Heart left ventricle (tissue), 16 donors: ENCODE results near the gene IPO9. TPM values are rescaled to one million over a fixed set of nuclear protein-coding genes. Genes with fewer than 3 reads are reported as not detected.

ENCODE experiments used
- ATAC-seq, 4 donors: fragments of 200-7000 bp; cut with Tn5 transposase; one replicate each; pipeline ENCODE4 v1.9.1; 2020 to 2022; ENCODE audit warnings: moderate library complexity in 4 of 4, mild to moderate bottlenecking in 3 of 4, moderate number of reproducible peaks in 1 of 4
- DNase-seq, 5 donors: peaks; one replicate each; pipeline ENCODE4 v3.0.0-alpha.2; 2020
- H3K27ac ChIP-seq, 12 donors: fragments of 200-600 bp; sonication (generic) in 4 of 12; one replicate each; pipeline versions ENCODE4 v1.5.0 to v1.8.0; 2016 to 2022; ENCODE audit warnings: mild to moderate bottlenecking in 2 of 12
- H3K27me3 ChIP-seq, 9 donors: fragments of 200-600 bp; sonication (generic) in 2 of 9; one replicate each; pipeline versions ENCODE4 v1.5.1 to v1.8.0; 2016 to 2022; ENCODE audit warnings: mild to moderate bottlenecking in 3 of 9
- H3K36me3 ChIP-seq, 9 donors: fragments of 200-600 bp; sonication (generic) in 2 of 9; one replicate each; pipeline versions ENCODE4 v1.5.0 to v1.8.0; 2018 to 2022; ENCODE audit warnings: mild to moderate bottlenecking in 2 of 9
- H3K4me1 ChIP-seq, 12 donors: fragments of 200-600 bp; sonication (generic) in 4 of 12; one replicate each; pipeline versions ENCODE4 v1.5.0 to v1.8.0; 2016 to 2022; ENCODE audit warnings: mild to moderate bottlenecking in 3 of 12
- H3K4me3 ChIP-seq, 12 donors: fragments of 200-600 bp; sonication (generic) in 4 of 12; one replicate each; pipeline versions ENCODE4 v1.5.0 to v1.8.0; 2017 to 2022; ENCODE audit warnings: mild to moderate bottlenecking in 9 of 12, moderate library complexity in 4 of 12
- H3K9me3 ChIP-seq, 12 donors: fragments of 200-600 bp; sonication (generic) in 4 of 12; one replicate each; pipeline versions ENCODE4 v1.5.0 to v1.8.0; 2016 to 2022; ENCODE audit warnings: mild to moderate bottlenecking in 1 of 12
- CTCF ChIP-seq, 12 donors: fragments of 200-600 bp; sonication (generic) in 4 of 12; IDR thresholded peaks; one replicate each; pipeline versions ENCODE4 v1.5.0 to v1.8.0; 2018 to 2022; ENCODE audit warnings: antibody characterized with exemption in 12 of 12, mild to moderate bottlenecking in 5 of 12
- POLR2A ChIP-seq, 2 donors: fragments of 450-650 bp; IDR thresholded peaks; one replicate each; pipeline ENCODE4 v1.6.1; 2017; ENCODE audit warnings: antibody characterized with exemption in 2 of 2, mild to moderate bottlenecking in 2 of 2, moderate library complexity in 2 of 2
- WGBS, 4 donors: extraction: QIAGEN DNeasy Blood & Tissue Kit in 2 of 4; methylation state at CpG; one replicate each; pipeline versions ENCODE4 v1.1.5 to v1.1.7; 2013 to 2018; 5-methylcytosine and 5-hydroxymethylcytosine counted together
- intact Hi-C, 10 donors: fragments of 100-400 bp; cut with DNase I; formaldehyde crosslinking; loops; one replicate each; pipeline versions ENCODE4 v1.11.1 to v1.14.2; 2022
- polyA plus RNA-seq, 2 donors: library from polyadenylated mRNA; stranded (reverse); fragments of 200-250 nt; gene quantifications; one replicate each; pipeline ENCODE4 v1.2.3, GENCODE V29; 2013
- total RNA-seq, 9 donors: library from RNA; depleted of rRNA in 2 of 9; stranded (reverse); fragments of >200 nt in 2 of 9; fragmentation: NEBNext Ultra II Directional in 3 of 9; extraction: Animal tissue kit (Norgen Biotek cat#: 25700) in 3 of 9; gene quantifications; one replicate each; pipeline versions ENCODE4 v1.1.0 to v1.2.4, GENCODE V29; 2016 to 2023
- donor health status: ischemic (EF 13 %, LVEDD 7.1; RV severe dilation, severe dysfunction).
- donor health status: healthy with polysubstance abuse.
- donor health status: DM: no; HTN: yes; CAD: no.
- donor health status: DM: no; HTN: no; CAD: no.
- donor health status: ischemic (EF 25% LVEDD 6.9; RV normal size, moderate dysfunction).
- donor health status: ischemic (EF 25% LVEDD 5.7; RV mildly dilated, moderate dysfunction).
- donor health status: healthy.
- donor health status: DM: yes; HTN: yes; CAD: no.
- donor health status: ischemic (EF 35%, LVEDD 5.7; RV mildly dilated, moderate dysfunction).
- donor health status: nonischemic (EF 11% LVEDD 7.7; RV severe dilation, severe dysfunction).
- donor health status: DM: yes; HTN: yes; CAD: no.
- donor health status: PGD.
- donor health status: ischemic (EF 29% LVEDD 5.4; RV normal size, mild dysfunction).
- donor health status: nonischemic (EF 23%, LVEDD 6.1; RV moderate dilation, normal function).

The IPO9 gene
- total and polyA plus RNA-seq, 11 donors, result 9.8 to 35.4 (median 22.9) TPM

- H3K4me1 ChIP-seq, result peaks cover 24 to 79% (median 63%) of the 10 kb centered on the region in 12 donors
- intact Hi-C loops, result loop anchor here in 4 of 10 donors (5.0 kb wide), 2 partner anchors 37 to 47 kb away; no protein-coding TSS in a partner anchor
- ATAC-seq (no peak), DNase-seq (no peak)
- H3K27ac ChIP-seq, result peak overlapping the region; percentile 19 to 93 (median 79)
- no peak for TF ChIP-seq CTCF (IDR thresholded peaks at IDR 0.05)
- no peak for TF ChIP-seq POLR2A (IDR thresholded peaks at IDR 0.05)
- 90 to 93% (median 91%) methylated on average over 5 of the region's 5 CpGs for WGBS, 4 donors
- H3K9me3 ChIP-seq, result no peaks in the 10 kb centered on the region
- H3K27me3 ChIP-seq, result no peaks in the 10 kb centered on the region
- peaks cover 0 to 99% (median 78%) of the 10 kb centered on the region in 9 donors for H3K36me3 ChIP-seq
- no peak overlapping the region for H3K4me3 ChIP-seq
Observed at GRCh38 chr1:201789245-201789644, 39.7 kb upstream of the IPO9 start.

GRCh38 chr1:201790261-201790660 is 38.7 kb upstream of the IPO9 start:
- H3K9me3 ChIP-seq, result no peaks in the 10 kb centered on the region
- TF ChIP-seq CTCF (IDR thresholded peaks at IDR 0.05) (no peak), POLR2A (IDR thresholded peaks at IDR 0.05) (no peak)
- intact Hi-C loops, result loop anchor here in 5 of 10 donors (5.0 to 10.0 kb wide), 7 partner anchors 38 to 258 kb away; no protein-coding TSS in a partner anchor
- peaks cover 24 to 88% (median 66%) of the 10 kb centered on the region in 12 donors for H3K4me1 ChIP-seq
- ATAC-seq (no peak), DNase-seq (no peak)
- no peaks in the 10 kb centered on the region for H3K27me3 ChIP-seq
- peaks cover 0 to 99% (median 78%) of the 10 kb centered on the region in 9 donors for H3K36me3 ChIP-seq
- no peak overlapping the region for H3K4me3 ChIP-seq
- WGBS, 4 donors, result 28 to 44% (median 43%) methylated on average over 2 of the region's 2 CpGs
- peak overlapping the region; percentile 59 to 93 (median 79) for H3K27ac ChIP-seq

- intact Hi-C loops, result loop anchor here in 5 of 10 donors (5.0 to 10.0 kb wide), 7 partner anchors 39 to 259 kb away; no protein-coding TSS in a partner anchor
- H3K4me1 ChIP-seq, result peaks cover 24 to 90% (median 63%) of the 10 kb centered on the region in 12 donors
- H3K36me3 ChIP-seq, result peaks cover 0 to 99% (median 77%) of the 10 kb centered on the region in 9 donors
- DNase-seq (peak in 3 of 5 donors; percentile 54 to 58 (median 55)), ATAC-seq (peak in 1 of 4 donors; percentile 30)
- H3K27me3 ChIP-seq, result no peaks in the 10 kb centered on the region
- H3K9me3 ChIP-seq, result no peaks in the 10 kb centered on the region
- no peak overlapping the region for H3K4me3 ChIP-seq
- TF ChIP-seq CTCF (IDR thresholded peaks at IDR 0.05) (no peak), POLR2A (IDR thresholded peaks at IDR 0.05) (no peak)
- WGBS, 4 donors, result 24 to 37% (median 33%) methylated on average over 8 of the region's 8 CpGs
- H3K27ac ChIP-seq, result peak overlapping the region; percentile 59 to 93 (median 79)
Observed at GRCh38 chr1:201791051-201791778, 37.7 kb upstream of the IPO9 start.

GRCh38 chr1:201791779-201792173 is 37.2 kb upstream of the IPO9 start:
- H3K9me3 ChIP-seq, result no peaks in the 10 kb centered on the region
- TF ChIP-seq CTCF (IDR thresholded peaks at IDR 0.05) (no peak), POLR2A (IDR thresholded peaks at IDR 0.05) (no peak)
- peaks cover 0 to 99% (median 74%) of the 10 kb centered on the region in 9 donors for H3K36me3 ChIP-seq

More at GRCh38 chr1:201791779-201792173, 37.2 kb upstream of the IPO9 start:
- 6 to 8% (median 6%) methylated on average over 3 of the region's 3 CpGs for WGBS, 4 donors
- Histone ChIP-seq H3K4me3 (no peak overlapping the region), H3K27me3 (no peaks in the 10 kb centered on the region), H3K27ac (peak overlapping the region; percentile 59 to 93 (median 79)), H3K4me1 (peaks cover 24 to 84% (median 58%) of the 10 kb centered on the region in 12 donors)
- intact Hi-C loops, result loop anchor here (1.0 to 10.0 kb wide), 12 partner anchors 39 to 261 kb away; no protein-coding TSS in a partner anchor
- DNase-seq (peak; percentile 50 to 75 (median 56)), ATAC-seq (peak; percentile 22 to 60 (median 40))
